ENCODE results near the gene SRPK1. TPM values are rescaled to one million over a fixed set of nuclear protein-coding genes. Genes with fewer than 3 reads are reported as not detected.
"Not testable (repeated sequence)": the region's sequence is repeated elsewhere in the genome, so short reads cannot be mapped to it uniquely, and the experiment has no call there.

The SRPK1 gene
- total RNA-seq, 4 donors from 2014 or later: 72.4 to 137 (median 112) TPM

DNA sequence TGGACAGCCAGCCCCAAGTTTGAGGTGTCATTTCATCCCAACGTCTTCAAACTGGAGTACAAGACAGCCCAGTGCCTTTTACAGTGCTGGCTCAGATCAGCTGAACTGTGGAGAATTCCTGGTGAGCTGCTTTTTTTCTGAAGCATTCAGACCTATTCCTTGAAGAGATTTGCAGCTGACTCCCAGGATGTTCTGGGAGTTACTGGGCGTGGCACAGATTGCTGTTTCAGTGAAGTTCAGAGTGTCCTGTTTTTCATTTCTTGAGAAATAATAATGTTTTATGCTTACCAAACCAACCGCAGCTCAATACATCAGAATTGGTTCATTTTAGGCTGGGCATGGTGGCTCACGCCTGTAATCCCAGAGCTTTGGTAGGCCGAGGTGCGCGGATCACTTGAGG is 33.4 kb upstream of the SRPK1 start:
- Histone ChIP-seq H3K27me3 (no peaks in the 10 kb centered on the region), H3K4me3 (no peak overlapping the region), H3K9me3 (no peaks in the 10 kb centered on the region), H3K27ac (no peak overlapping the region), H3K4me1 (peaks cover 0 to 4% (median 0%) of the 10 kb centered on the region in 4 donors), H3K36me3 (no peaks in the 10 kb centered on the region)
- TF ChIP-seq POLR2A (IDR thresholded peaks at IDR 0.05): no peak
- TF ChIP-seq, protein P1, sequence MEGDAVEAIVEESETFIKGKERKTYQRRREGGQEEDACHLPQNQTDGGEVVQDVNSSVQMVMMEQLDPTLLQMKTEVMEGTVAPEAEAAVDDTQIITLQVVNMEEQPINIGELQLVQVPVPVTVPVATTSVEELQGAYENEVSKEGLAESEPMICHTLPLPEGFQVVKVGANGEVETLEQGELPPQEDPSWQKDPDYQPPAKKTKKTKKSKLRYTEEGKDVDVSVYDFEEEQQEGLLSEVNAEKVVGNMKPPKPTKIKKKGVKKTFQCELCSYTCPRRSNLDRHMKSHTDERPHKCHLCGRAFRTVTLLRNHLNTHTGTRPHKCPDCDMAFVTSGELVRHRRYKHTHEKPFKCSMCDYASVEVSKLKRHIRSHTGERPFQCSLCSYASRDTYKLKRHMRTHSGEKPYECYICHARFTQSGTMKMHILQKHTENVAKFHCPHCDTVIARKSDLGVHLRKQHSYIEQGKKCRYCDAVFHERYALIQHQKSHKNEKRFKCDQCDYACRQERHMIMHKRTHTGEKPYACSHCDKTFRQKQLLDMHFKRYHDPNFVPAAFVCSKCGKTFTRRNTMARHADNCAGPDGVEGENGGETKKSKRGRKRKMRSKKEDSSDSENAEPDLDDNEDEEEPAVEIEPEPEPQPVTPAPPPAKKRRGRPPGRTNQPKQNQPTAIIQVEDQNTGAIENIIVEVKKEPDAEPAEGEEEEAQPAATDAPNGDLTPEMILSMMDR (IDR thresholded peaks at IDR 0.05): no peak
- no peak for DNase-seq

DNA sequence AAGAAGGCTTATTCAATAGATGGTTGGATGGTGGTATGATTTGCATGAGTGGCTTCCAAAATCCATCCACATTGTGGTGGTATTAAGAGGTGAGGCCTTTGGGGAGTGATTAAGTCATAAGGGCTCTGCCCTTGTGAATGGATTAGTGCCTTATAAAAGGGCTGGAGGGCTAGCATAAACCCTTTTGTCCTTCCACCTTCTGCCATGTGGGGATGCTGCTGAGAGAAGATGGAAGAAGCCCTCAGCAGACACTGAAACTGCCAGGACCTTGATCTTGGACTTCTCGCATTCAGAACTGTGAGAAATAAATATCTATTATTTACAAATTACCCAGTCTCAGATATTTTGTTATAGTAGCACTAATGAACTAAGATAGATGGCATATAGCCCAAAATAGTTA is 27.8 kb upstream of the SRPK1 start:
- DNase-seq: no peak
- TF ChIP-seq, protein P1 (IDR thresholded peaks at IDR 0.05): peak in 1 of 6 experiments; percentile 10
- no peak for TF ChIP-seq POLR2A (IDR thresholded peaks at IDR 0.05)
- Histone ChIP-seq H3K36me3 (no peaks in the 10 kb centered on the region), H3K4me3 (no peak overlapping the region), H3K27ac (no peak overlapping the region), H3K27me3 (no peaks in the 10 kb centered on the region), H3K9me3 (no peaks in the 10 kb centered on the region), H3K4me1 (peaks cover 0 to 4% (median 0%) of the 10 kb centered on the region in 4 donors)

DNA sequence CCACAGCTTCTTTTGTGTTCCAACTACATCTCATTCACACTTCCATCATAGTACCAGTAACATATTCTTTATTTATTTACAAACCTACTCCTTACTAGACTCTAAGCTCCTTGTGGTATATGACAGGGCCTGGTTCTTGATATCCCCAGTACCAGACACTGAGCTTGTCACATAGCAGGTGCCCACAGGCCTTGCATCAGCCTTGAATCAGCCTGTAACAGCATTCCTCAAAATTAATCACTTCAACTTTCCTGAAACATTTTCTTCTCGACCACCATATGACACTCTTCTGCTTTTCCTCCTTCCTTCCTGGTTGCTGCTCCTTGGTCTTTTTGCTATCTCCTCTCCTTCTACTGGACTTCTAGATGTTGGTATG is 24.7 kb upstream of the SRPK1 start:
- Histone ChIP-seq H3K9me3 (no peaks in the 10 kb centered on the region), H3K4me3 (no peak overlapping the region), H3K36me3 (no peaks in the 10 kb centered on the region), H3K4me1 (peaks cover 0 to 4% (median 0%) of the 10 kb centered on the region in 4 donors), H3K27me3 (no peaks in the 10 kb centered on the region), H3K27ac (no peak overlapping the region)
- TF ChIP-seq, protein P1 (IDR thresholded peaks at IDR 0.05): no peak
- no peak for TF ChIP-seq POLR2A (IDR thresholded peaks at IDR 0.05)
- DNase-seq: no peak

DNA sequence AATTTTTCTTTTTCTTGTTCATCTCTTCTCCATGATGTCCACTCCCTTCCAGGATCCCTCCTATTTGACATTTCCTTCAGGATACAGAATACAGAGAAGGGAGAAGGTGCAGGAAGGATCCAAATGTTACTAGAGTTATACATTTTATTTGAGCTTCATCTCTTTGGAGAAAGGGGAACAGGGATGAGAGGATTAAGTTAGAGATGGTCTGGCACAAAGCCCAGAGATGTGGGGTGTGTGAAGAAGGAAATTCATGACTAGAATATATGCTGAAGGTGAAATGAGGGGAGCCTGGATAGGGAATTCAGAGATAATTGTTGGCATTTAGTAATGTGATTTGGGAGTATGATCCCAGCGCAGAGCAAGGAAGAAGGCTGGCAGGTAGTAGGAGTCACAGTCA is 22.5 kb upstream of the SRPK1 start:
- Histone ChIP-seq H3K4me3 (no peak overlapping the region), H3K27me3 (no peaks in the 10 kb centered on the region), H3K9me3 (no peaks in the 10 kb centered on the region), H3K36me3 (no peaks in the 10 kb centered on the region), H3K4me1 (peaks cover 0 to 8% (median 0%) of the 10 kb centered on the region in 4 donors), H3K27ac (no peak overlapping the region)
- DNase-seq: no peak
- TF ChIP-seq POLR2A (IDR thresholded peaks at IDR 0.05): no peak
- TF ChIP-seq, protein P1 (IDR thresholded peaks at IDR 0.05): no peak

DNA sequence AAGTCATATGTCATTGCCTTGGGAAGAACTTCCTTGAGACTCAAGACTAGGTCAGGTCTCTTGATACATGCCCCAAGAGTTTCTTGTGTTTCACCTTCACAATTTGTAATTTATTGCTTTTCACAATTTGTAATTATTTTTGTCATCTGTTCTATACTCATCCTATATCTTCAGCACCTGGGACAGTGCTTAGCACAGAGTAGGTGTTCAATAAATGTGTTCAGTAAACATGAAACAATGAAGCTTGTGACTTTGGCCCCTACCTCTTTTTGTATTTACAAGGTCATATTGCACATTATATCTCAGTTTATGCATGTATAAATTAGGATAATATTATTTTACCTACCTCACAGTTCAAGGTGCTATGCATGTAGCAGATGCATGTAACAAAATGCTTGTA is 21.5 kb upstream of the SRPK1 start:
- no peaks in the 10 kb centered on the region for H3K9me3 ChIP-seq
- H3K4me3 ChIP-seq: no peak overlapping the region
- peaks cover 0 to 8% (median 0%) of the 10 kb centered on the region in 4 donors for H3K4me1 ChIP-seq
- DNase-seq: no peak
- TF ChIP-seq, protein P1 (IDR thresholded peaks at IDR 0.05): no peak
- TF ChIP-seq POLR2A (IDR thresholded peaks at IDR 0.05): no peak
- H3K36me3 ChIP-seq: no peaks in the 10 kb centered on the region
- H3K27ac ChIP-seq: no peak overlapping the region
- no peaks in the 10 kb centered on the region for H3K27me3 ChIP-seq

DNA sequence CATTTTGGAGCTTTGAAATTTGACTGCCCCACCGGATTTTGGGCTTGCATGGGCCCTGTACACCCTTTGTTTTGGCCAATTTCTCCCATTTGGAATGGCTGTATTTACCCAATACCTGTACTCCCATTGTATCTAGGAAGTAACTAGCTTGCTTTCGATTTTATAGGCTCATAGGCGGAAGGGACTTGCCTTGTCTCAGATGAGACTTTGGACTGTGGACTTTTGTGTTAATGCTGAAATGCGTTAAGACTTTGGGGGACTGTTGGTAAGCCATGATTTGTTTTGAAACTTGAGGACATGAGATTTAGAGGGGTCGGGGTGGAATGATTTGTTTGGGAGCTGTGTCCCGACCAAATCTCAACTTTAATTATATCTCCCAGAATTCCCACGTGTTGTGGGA is 20.3 kb upstream of the SRPK1 start:
- H3K4me3 ChIP-seq, H3K4me1 ChIP-seq, H3K36me3 ChIP-seq, H3K9me3 ChIP-seq, H3K27me3 ChIP-seq, DNase-seq: not testable (repeated sequence)
- peak overlapping the region in 2 of 4 donors; percentile 42 to 43 for H3K27ac ChIP-seq

DNA sequence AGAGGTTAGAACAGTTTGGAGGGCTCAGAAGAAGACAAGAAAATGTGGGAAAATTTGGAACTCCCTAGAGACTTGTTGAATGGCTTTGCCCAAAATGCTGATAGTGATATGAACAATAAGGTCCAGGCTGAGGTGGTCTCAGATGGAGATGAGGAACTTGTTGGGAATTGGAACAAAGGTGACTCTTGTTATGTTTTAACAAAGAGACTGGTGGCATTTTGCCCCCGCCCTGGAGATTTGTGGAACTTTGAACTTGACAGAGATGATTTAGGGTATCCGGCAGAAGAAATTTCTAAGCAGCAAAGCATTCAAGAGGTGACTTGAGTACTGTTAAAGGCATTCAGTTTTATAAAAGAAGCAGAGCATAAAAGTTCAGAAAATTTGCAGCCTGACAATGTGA is 19.1 kb upstream of the SRPK1 start:
- H3K27ac ChIP-seq, H3K4me1 ChIP-seq, DNase-seq, H3K27me3 ChIP-seq, H3K4me3 ChIP-seq, H3K9me3 ChIP-seq, H3K36me3 ChIP-seq: not testable (repeated sequence)

DNA sequence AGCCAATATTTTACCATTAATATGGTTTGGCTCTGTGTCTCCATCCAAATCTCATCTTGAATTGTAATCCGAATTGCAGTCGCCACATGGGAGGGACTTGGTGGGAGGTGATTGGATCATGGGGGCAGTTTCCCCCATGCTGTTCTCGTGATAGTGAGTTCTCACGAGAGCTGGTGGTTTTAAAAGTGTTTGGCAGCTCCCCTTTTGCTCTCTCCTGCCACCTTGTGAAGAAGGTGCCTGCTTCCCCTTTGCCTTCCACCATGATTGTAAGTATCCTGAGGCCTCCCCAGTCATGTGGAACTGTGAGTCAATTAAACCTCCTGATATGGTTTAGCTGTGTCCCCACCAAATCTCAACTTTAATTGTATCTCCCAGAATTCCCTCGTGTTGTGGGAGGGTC is 18.4 kb upstream of the SRPK1 start:
- not testable (repeated sequence) for H3K27me3 ChIP-seq, H3K27ac ChIP-seq, H3K4me3 ChIP-seq, H3K9me3 ChIP-seq, H3K36me3 ChIP-seq, DNase-seq, H3K4me1 ChIP-seq

Measured in Peyer's patch (tissue), 4 donors.